A673 (cell line): ENCODE results near the gene MRRF. TPM values are rescaled to one million over a fixed set of nuclear protein-coding genes. Genes with fewer than 3 reads are reported as not detected.

ENCODE experiments used
- BruUV-seq: library from RNA; stranded (reverse); fragments of 400-500 nt; replicated peaks from 2 replicates; lab custom pipeline; 2021; lab: Mats Ljungman, UMichigan
- CTCF ChIA-PET: fragments of 300-600 bp; sonication (Branson Sonifier 250); formaldehyde crosslinking; loops from one replicate; lab custom pipeline; 2022; ENCODE audit warnings: antibody characterized with exemption; lab: Charles Lee
- POLR2A ChIA-PET: fragments of 300-600 bp; sonication (Branson Sonifier 250); formaldehyde crosslinking; loops from one replicate; lab custom pipeline; 2022; ENCODE audit warnings: antibody characterized with exemption; ENCODE audit not compliant: low non-redundant PET; lab: Charles Lee
- DNase-seq: peaks from one replicate; pipeline ENCODE4 v3.0.0-alpha.2; 2015; ENCODE audit warnings: low spot score
- H3K27ac ChIP-seq: fragments of 200-600 bp; sonication (generic); 2 replicates; pipeline ENCODE4 v1.5.1; 2016; ENCODE audit warnings: mixed run types, low read depth, mild to moderate bottlenecking, mixed read lengths, antibody characterized with exemption, low read length; ENCODE audit not compliant: poor library complexity, severe bottlenecking
- H3K27me3 ChIP-seq: fragments of 200-600 bp; sonication (generic); replicated peaks from 2 replicates; pipeline ENCODE4 v1.6.1; 2017; ENCODE audit warnings: mixed run types, low read depth, mild to moderate bottlenecking, mixed read lengths, antibody characterized with exemption, low read length; ENCODE audit not compliant: insufficient read depth, poor library complexity
- H3K36me3 ChIP-seq: fragments of 200-600 bp; sonication (generic); 2 replicates; pipeline ENCODE4 v1.6.1; 2016; ENCODE audit warnings: mixed run types, mild to moderate bottlenecking, mixed read lengths, antibody characterized with exemption, low read length; ENCODE audit not compliant: insufficient read depth, poor library complexity, severe bottlenecking
- H3K4me1 ChIP-seq: fragments of 200-600 bp; sonication (generic); 2 replicates; pipeline ENCODE4 v1.6.1; 2017; ENCODE audit warnings: mixed run types, mild to moderate bottlenecking, mixed read lengths, antibody characterized with exemption, low read length; ENCODE audit not compliant: insufficient read depth, poor library complexity, severe bottlenecking
- H3K4me3 ChIP-seq: fragments of 200-600 bp; sonication (generic); 2 replicates; pipeline ENCODE4 v1.5.1; 2016; ENCODE audit warnings: low read depth, mixed run types, mild to moderate bottlenecking, mixed read lengths, low read length; ENCODE audit not compliant: poor library complexity, severe bottlenecking
- H3K9me3 ChIP-seq: fragments of 200-600 bp; sonication (generic); 2 replicates; pipeline ENCODE4 v1.6.1; 2016; ENCODE audit warnings: mixed run types, low read depth, mild to moderate bottlenecking, mixed read lengths, antibody characterized with exemption, low read length; ENCODE audit not compliant: poor library complexity, severe bottlenecking
- EZH2 ChIP-seq: fragments of 200-600 bp; sonication (generic); IDR thresholded peaks from 2 replicates; pipeline ENCODE4 v1.6.1; 2017; ENCODE audit warnings: borderline replicate concordance, low read depth, mild to moderate bottlenecking, mixed read lengths, antibody characterized with exemption, low read length; ENCODE audit not compliant: poor library complexity, severe bottlenecking
- intact Hi-C: fragments of 100-400 bp; cut with micrococcal nuclease; formaldehyde crosslinking; loops from one replicate; pipeline ENCODE4 v1.10.0; 2022; ENCODE audit not compliant: unreplicated experiment
- total RNA-seq: library from RNA; stranded (reverse); gene quantifications from 2 replicates; pipeline ENCODE4 v1.2.3, GENCODE V29; 2021
- TF ChIP-seq, protein P1 (sequence below): fragments of 300-800, 200-600 bp; sonication (generic); conservative IDR thresholded peaks from 2 replicates; pipeline ENCODE4 v1.5.1; 2017; ENCODE audit warnings: low read depth, mild to moderate bottlenecking, antibody characterized with exemption, low read length, moderate library complexity, mixed read lengths

The MRRF gene
- total RNA-seq, 1 experiment from 2014 or later: 44.9 TPM

DNA sequence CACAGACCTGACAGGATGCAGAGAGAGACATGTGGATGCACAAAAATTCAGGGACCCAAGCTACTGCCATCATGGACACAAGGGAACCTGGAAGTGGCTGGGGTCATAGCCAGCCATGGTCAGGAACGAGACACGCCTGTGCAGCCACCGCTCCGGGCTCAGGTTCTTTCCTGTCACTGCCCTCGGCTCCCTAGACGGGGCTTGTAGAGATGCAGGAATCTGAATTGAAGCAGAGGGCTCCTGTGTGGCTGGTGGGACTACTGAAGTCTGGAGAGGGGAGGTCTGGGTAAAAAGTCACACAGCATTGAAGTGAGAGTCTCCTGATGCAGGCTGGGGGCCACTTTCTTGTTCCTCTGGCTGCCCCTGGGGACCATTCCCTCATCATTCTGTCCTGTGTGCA is 73.9 kb downstream of the MRRF start:
- Histone ChIP-seq H3K4me3 (no peak overlapping the region), H3K27ac (no peak overlapping the region), H3K4me1 (no peaks in the 10 kb centered on the region), H3K9me3 (no peaks in the 10 kb centered on the region), H3K27me3 (no peaks in the 10 kb centered on the region), H3K36me3 (no peaks in the 10 kb centered on the region)
- BruUV-seq: no TSS peak
- POLR2A ChIA-PET: no interaction called here
- no peak for DNase-seq
- CTCF ChIA-PET: no interaction called here
- intact Hi-C loops: no loop called here
- TF ChIP-seq EZH2: no peak
- TF ChIP-seq, protein P1, sequence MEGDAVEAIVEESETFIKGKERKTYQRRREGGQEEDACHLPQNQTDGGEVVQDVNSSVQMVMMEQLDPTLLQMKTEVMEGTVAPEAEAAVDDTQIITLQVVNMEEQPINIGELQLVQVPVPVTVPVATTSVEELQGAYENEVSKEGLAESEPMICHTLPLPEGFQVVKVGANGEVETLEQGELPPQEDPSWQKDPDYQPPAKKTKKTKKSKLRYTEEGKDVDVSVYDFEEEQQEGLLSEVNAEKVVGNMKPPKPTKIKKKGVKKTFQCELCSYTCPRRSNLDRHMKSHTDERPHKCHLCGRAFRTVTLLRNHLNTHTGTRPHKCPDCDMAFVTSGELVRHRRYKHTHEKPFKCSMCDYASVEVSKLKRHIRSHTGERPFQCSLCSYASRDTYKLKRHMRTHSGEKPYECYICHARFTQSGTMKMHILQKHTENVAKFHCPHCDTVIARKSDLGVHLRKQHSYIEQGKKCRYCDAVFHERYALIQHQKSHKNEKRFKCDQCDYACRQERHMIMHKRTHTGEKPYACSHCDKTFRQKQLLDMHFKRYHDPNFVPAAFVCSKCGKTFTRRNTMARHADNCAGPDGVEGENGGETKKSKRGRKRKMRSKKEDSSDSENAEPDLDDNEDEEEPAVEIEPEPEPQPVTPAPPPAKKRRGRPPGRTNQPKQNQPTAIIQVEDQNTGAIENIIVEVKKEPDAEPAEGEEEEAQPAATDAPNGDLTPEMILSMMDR: no peak

DNA sequence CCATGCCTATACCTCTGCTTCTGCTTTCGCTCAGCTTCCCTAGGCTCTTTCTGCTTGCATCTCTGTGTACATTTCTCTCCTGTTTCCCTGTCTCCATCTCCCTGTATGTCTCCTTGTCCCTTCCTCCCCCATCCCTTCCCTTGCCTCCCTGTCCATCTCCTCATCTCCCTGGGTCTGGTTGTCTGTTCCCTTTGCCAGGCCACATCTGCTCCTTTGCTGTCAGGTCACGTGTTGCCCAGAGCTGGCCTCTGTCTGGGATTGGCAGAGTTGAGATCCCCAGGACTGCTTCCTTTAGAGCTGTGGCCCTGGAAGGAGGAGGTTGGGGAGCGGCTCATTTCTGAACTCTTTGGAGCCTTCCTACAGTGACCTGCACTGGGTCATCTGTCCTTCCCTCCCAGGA is 74.3 kb downstream of the MRRF start:
- no peak for TF ChIP-seq EZH2
- TF ChIP-seq, protein P1: no peak
- no peaks in the 10 kb centered on the region for H3K9me3 ChIP-seq
- H3K27me3 ChIP-seq: no peaks in the 10 kb centered on the region
- H3K27ac ChIP-seq: no peak overlapping the region
- no TSS peak for BruUV-seq
- H3K4me3 ChIP-seq: no peak overlapping the region
- no peaks in the 10 kb centered on the region for H3K4me1 ChIP-seq
- H3K36me3 ChIP-seq: no peaks in the 10 kb centered on the region
- intact Hi-C loops: no loop called here
- CTCF ChIA-PET: no interaction called here
- no peak for DNase-seq
- POLR2A ChIA-PET: no interaction called here

DNA sequence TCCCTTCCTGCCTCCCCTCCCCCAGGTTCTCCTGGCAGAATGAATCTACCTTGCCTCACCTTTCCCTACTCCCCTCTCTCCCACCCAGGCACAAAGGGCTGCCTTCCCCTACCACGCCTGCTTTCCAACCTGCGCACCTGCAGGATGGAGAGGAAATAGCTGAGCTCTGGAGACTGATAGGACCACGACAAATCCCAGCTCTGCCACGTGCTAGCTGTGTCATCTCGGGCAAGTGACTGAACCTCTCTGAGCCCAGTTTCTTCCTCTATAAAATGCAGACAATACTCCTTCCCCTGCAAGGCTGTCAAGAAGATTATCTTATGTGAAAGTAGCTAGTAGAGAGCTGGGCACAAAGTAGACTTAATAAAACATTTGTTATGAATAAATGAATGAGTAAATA is 74.9 kb downstream of the MRRF start:
- POLR2A ChIA-PET: no interaction called here
- no peak overlapping the region for H3K27ac ChIP-seq
- no peaks in the 10 kb centered on the region for H3K4me1 ChIP-seq
- no peak for TF ChIP-seq EZH2
- TF ChIP-seq, protein P1: no peak
- no peak for DNase-seq
- no peak overlapping the region for H3K4me3 ChIP-seq
- H3K9me3 ChIP-seq: no peaks in the 10 kb centered on the region
- H3K27me3 ChIP-seq: no peaks in the 10 kb centered on the region
- no TSS peak for BruUV-seq
- intact Hi-C loops: no loop called here
- CTCF ChIA-PET: no interaction called here
- no peaks in the 10 kb centered on the region for H3K36me3 ChIP-seq
